ENCODE data around the gene GNA12.
"Not testable (repeated sequence)": the region's sequence is repeated elsewhere in the genome, so short reads cannot be mapped to it uniquely, and the experiment has no call there.

Gene GNA12

GRCh38 chr7:2864204-2864985 is 20.3 kb upstream of the GNA12 start:
- DNase-seq = no peak

- DNase-seq = no peak
Observed at GRCh38 chr7:2863461-2864066, 19.5 kb upstream of the GNA12 start.

GRCh38 chr7:2862831-2863361 is 18.8 kb upstream of the GNA12 start:
- no peak for DNase-seq

GRCh38 chr7:2861509-2861908 is 17.4 kb upstream of the GNA12 start:
- DNase-seq = no peak

- DNase-seq = no peak
Observed at GRCh38 chr7:2860627-2861133, 16.6 kb upstream of the GNA12 start.

- no peak for DNase-seq
Observed at GRCh38 chr7:2859952-2860351, 15.8 kb upstream of the GNA12 start.

GRCh38 chr7:2858621-2859020 is 14.5 kb upstream of the GNA12 start:
- DNase-seq = no peak

- no peak for DNase-seq
Observed at GRCh38 chr7:2856388-2857169, 12.5 kb upstream of the GNA12 start.

- no peak for DNase-seq
Observed at GRCh38 chr7:2855386-2855785, 11.3 kb upstream of the GNA12 start.

GRCh38 chr7:2853552-2853951 is 9.4 kb upstream of the GNA12 start:
- DNase-seq = not testable (repeated sequence)

GRCh38 chr7:2853147-2853546 is 9.0 kb upstream of the GNA12 start:
- no peak for DNase-seq

- DNase-seq = no peak
Observed at GRCh38 chr7:2851497-2851896, 7.4 kb upstream of the GNA12 start.

GRCh38 chr7:2849941-2850766 is 6.0 kb upstream of the GNA12 start:
- no peak for DNase-seq

- no peak for DNase-seq
Observed at GRCh38 chr7:2845034-2845592, 1.0 kb upstream of the GNA12 start.

GRCh38 chr7:2843711-2844152 is 376 bp downstream of the GNA12 start:
- DNase-seq = no peak

- no peak for DNase-seq
Observed at GRCh38 chr7:2843191-2843685, 870 bp downstream of the GNA12 start.

- no peak for DNase-seq
Observed at GRCh38 chr7:2841907-2842306, 2.2 kb downstream of the GNA12 start.

- DNase-seq = no peak
Observed at GRCh38 chr7:2840458-2840857, 3.6 kb downstream of the GNA12 start.

- DNase-seq = no peak
Observed at GRCh38 chr7:2838873-2839578, 5.1 kb downstream of the GNA12 start.

GRCh38 chr7:2838451-2838850 is 5.7 kb downstream of the GNA12 start:
- no peak for DNase-seq

- no peak for DNase-seq
Observed at GRCh38 chr7:2837496-2837895, 6.6 kb downstream of the GNA12 start.
